OCI-LY1 (cell line): ENCODE measurements around the gene PLAC9.

Experiments
- H2AFZ ChIP-seq: fragments of 200-600 bp; sonication (generic), shearing (Covaris generic); 2 replicates; pipeline ENCODE4 v1.6.0; 2014; ENCODE audit warnings: antibody characterized with exemption, mild to moderate bottlenecking, low read length
- H3F3A ChIP-seq: fragments of 200-600 bp; sonication (generic), shearing (Covaris generic); 2 replicates; pipeline ENCODE4 v1.6.0; 2014; ENCODE audit warnings: mild to moderate bottlenecking, antibody characterized with exemption, low read length, moderate library complexity; ENCODE audit not compliant: insufficient read depth
- H3K27ac ChIP-seq: fragments of 200-600 bp; sonication (generic); 2 replicates; pipeline ENCODE4 v1.5.1; 2014; ENCODE audit warnings: low read length, mixed run types, mild to moderate bottlenecking, low read depth; ENCODE audit not compliant: poor library complexity, severe bottlenecking
- H3K27me3 ChIP-seq: fragments of 200-600 bp; sonication (generic); 2 replicates; pipeline ENCODE4 v1.6.0; 2014; ENCODE audit warnings: antibody characterized with exemption, mild to moderate bottlenecking, low read length, moderate library complexity; ENCODE audit not compliant: insufficient read depth
- H3K36me3 ChIP-seq: fragments of 200-600 bp; sonication (generic); 2 replicates; pipeline ENCODE4 v1.6.1; 2014; ENCODE audit warnings: mild to moderate bottlenecking, antibody characterized with exemption, low read length, moderate library complexity, mixed read lengths; ENCODE audit not compliant: insufficient read depth
- H3K4me1 ChIP-seq: fragments of 200-600 bp; sonication (generic); 2 replicates; pipeline ENCODE4 v1.5.1; 2014; ENCODE audit warnings: mild to moderate bottlenecking, low read length, moderate library complexity; ENCODE audit not compliant: insufficient read depth, severe bottlenecking
- H3K4me2 ChIP-seq: fragments of 200-600 bp; sonication (generic), shearing (Covaris generic); 2 replicates; pipeline ENCODE4 v1.6.1; 2014; ENCODE audit warnings: low read length
- H3K4me3 ChIP-seq: fragments of 200-600 bp; sonication (generic); 2 replicates; pipeline ENCODE4 v1.5.1; 2014; ENCODE audit warnings: low read length, low read depth, mild to moderate bottlenecking, mixed read lengths; ENCODE audit not compliant: poor library complexity, severe bottlenecking
- H3K79me2 ChIP-seq: fragments of 200-600 bp; shearing (Covaris generic); 2 replicates; pipeline ENCODE4 v1.6.1; 2016; ENCODE audit warnings: mixed run types, low read length, mixed read lengths; ENCODE audit not compliant: insufficient read depth
- H3K9ac ChIP-seq: fragments of 200-600 bp; sonication (generic), shearing (Covaris generic); 2 replicates; pipeline ENCODE4 v1.6.1; 2014; ENCODE audit warnings: mild to moderate bottlenecking, low read length, mixed read lengths
- H3K9me2 ChIP-seq: fragments of 200-600 bp; sonication (generic), shearing (Covaris generic); 2 replicates; pipeline ENCODE4 v1.6.1; 2014; ENCODE audit warnings: low read depth, mild to moderate bottlenecking, low read length, mixed read lengths
- H3K9me3 ChIP-seq: fragments of 200-600 bp; shearing (Covaris generic); 2 replicates; pipeline ENCODE4 v1.6.1; 2014; ENCODE audit warnings: low read length, mixed read lengths
- H4K20me1 ChIP-seq: fragments of 200-600 bp; sonication (generic), shearing (Covaris generic); 2 replicates; pipeline ENCODE4 v1.6.0; 2016; ENCODE audit warnings: mild to moderate bottlenecking, low read length; ENCODE audit not compliant: insufficient read depth
- EZH2 ChIP-seq: fragments of 200-600 bp; sonication (generic), shearing (Covaris generic); IDR thresholded peaks from 2 replicates; pipeline ENCODE4 v1.8.0; 2017; ENCODE audit warnings: borderline replicate concordance, mixed run types, mild to moderate bottlenecking, antibody characterized with exemption, low read length, moderate library complexity, mixed read lengths
- TF ChIP-seq, protein P1 (sequence below): fragments of 200-600 bp; sonication (generic), shearing (Covaris generic); IDR thresholded peaks from 2 replicates; pipeline ENCODE4 v1.5.1; 2017; ENCODE audit warnings: mild to moderate bottlenecking, antibody characterized with exemption, low read length, moderate library complexity, mixed read lengths

The PLAC9 gene

DNA sequence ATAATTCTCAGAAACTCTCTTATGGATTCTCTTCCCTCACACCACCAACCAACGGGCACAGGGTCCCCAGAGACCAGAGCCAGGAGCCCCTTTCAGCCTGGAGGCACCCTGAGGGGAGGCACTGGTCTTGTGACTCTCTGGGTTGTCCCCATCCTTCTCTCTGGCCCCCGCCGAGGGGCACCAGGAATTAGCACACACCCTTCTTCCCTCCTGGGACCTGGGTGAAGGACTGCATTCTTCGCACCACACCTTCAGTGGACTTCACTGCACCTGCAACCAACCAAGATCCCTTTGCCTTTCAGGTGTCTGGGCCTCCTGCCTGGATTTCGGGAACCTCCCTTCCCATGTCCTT lies 22.1 kb downstream of the PLAC9 start:
- TF ChIP-seq EZH2, result no peak
- TF ChIP-seq, protein P1, sequence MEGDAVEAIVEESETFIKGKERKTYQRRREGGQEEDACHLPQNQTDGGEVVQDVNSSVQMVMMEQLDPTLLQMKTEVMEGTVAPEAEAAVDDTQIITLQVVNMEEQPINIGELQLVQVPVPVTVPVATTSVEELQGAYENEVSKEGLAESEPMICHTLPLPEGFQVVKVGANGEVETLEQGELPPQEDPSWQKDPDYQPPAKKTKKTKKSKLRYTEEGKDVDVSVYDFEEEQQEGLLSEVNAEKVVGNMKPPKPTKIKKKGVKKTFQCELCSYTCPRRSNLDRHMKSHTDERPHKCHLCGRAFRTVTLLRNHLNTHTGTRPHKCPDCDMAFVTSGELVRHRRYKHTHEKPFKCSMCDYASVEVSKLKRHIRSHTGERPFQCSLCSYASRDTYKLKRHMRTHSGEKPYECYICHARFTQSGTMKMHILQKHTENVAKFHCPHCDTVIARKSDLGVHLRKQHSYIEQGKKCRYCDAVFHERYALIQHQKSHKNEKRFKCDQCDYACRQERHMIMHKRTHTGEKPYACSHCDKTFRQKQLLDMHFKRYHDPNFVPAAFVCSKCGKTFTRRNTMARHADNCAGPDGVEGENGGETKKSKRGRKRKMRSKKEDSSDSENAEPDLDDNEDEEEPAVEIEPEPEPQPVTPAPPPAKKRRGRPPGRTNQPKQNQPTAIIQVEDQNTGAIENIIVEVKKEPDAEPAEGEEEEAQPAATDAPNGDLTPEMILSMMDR, result no peak
- Histone ChIP-seq H3K4me1 (no peaks in the 10 kb centered on the region), H3K9me3 (no peaks in the 10 kb centered on the region), H3K27me3 (no peaks in the 10 kb centered on the region), H3K9ac (no peak overlapping the region), H3K4me3 (no peak overlapping the region), H3K79me2 (no peaks in the 10 kb centered on the region), H3K27ac (no peak overlapping the region), H3K4me2 (no peak overlapping the region), H3K9me2 (no peaks in the 10 kb centered on the region), H3F3A (no peaks in the 10 kb centered on the region), H3K36me3 (peaks cover 87% of the 10 kb centered on the region), H2AFZ (no peak overlapping the region), H4K20me1 (no peaks in the 10 kb centered on the region)

DNA sequence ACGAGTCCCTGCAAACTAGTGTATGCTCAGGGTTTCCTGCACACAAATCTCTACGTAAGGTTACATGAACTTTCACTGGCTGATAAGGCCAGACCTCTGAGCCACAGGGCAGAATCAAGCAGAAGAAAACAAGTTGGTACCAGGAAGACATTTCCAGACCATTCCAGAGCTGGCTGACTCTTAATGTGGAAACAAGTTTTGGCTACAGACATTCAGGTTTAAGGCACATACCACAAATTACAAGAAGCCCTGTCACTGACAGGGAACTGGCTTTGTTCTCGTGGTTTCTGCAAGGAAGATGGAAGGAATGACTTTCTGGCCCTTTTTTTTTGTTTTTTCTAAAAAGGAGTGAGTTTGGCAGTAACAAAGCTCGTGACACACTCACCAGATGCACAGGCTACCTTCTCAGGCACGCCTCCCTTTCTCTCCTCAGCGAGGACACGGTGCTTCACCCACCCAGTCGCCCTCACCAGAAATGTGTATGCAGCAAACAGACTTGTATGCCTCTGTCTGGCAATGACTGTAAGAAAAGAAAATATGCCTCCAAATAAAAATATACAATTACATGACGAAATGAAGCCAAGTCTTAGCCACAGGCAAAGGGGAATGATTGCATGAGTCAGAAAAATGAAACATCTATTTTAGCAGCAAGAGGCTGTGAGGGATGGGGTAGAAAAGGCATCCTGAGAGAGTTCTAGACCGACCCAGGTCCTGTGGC lies 22.6 kb downstream of the PLAC9 start:
- Histone ChIP-seq H3K79me2 (no peaks in the 10 kb centered on the region), H3K9me2 (no peaks in the 10 kb centered on the region), H3K9ac (no peak overlapping the region), H4K20me1 (no peaks in the 10 kb centered on the region), H3F3A (no peaks in the 10 kb centered on the region), H3K27me3 (no peaks in the 10 kb centered on the region), H3K9me3 (no peaks in the 10 kb centered on the region), H3K4me3 (no peak overlapping the region), H3K4me1 (no peaks in the 10 kb centered on the region), H3K27ac (no peak overlapping the region), H3K36me3 (peaks cover 87% of the 10 kb centered on the region), H2AFZ (no peak overlapping the region), H3K4me2 (no peak overlapping the region)
- TF ChIP-seq, protein P1, result no peak
- TF ChIP-seq EZH2, result no peak

DNA sequence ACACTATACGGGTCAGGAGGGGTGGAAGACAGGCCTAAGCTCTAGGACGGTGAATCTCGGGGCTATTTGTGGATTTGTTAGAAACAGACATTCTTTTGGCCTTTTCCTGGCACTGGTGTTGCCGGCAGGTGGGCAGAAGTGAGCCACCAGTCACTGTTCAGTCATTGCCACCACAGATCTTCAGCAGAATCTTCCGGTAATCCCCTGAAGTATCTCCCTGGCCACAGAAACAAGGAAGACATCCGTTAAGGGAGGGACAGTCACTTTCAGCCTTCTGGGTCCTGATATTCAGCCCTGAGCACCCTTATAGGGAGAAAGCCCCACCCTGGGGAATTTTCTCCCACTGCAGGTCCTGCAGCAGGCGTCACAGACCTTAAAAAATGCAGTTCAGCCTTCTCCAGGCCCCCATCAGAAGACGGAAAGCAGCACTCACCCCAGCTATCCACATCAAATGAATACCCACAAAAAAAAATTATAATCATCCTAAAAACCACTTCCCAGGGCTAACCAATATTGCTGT lies 23.2 kb downstream of the PLAC9 start:
- H3K36me3 ChIP-seq, result peaks cover 85% of the 10 kb centered on the region
- H3K4me3 ChIP-seq, result no peak overlapping the region
- H3K4me2 ChIP-seq, result no peak overlapping the region
- no peaks in the 10 kb centered on the region for H3K9me3 ChIP-seq
- H3F3A ChIP-seq, result no peaks in the 10 kb centered on the region
- no peak overlapping the region for H2AFZ ChIP-seq
- H4K20me1 ChIP-seq, result no peaks in the 10 kb centered on the region
- TF ChIP-seq, protein P1, result no peak
- no peak for TF ChIP-seq EZH2
- H3K27me3 ChIP-seq, result no peaks in the 10 kb centered on the region
- H3K9me2 ChIP-seq, result no peaks in the 10 kb centered on the region
- H3K27ac ChIP-seq, result no peak overlapping the region
- H3K79me2 ChIP-seq, result no peaks in the 10 kb centered on the region
- H3K9ac ChIP-seq, result no peak overlapping the region
- H3K4me1 ChIP-seq, result no peaks in the 10 kb centered on the region
